HCT116 (cell line): ENCODE data around the gene PRKG1. TPM values are rescaled to one million over a fixed set of nuclear protein-coding genes. Genes with fewer than 3 reads are reported as not detected.

ENCODE experiments used
- ATAC-seq: fragments of 200-7000 bp; cut with Tn5 transposase; 2 replicates; pipeline ENCODE4 v1.9.1; 2020; ENCODE audit warnings: mild to moderate bottlenecking, moderate library complexity
- BruUV-seq: library from RNA; stranded (reverse); fragments of 400-500 nt; replicated peaks from 2 replicates; lab custom pipeline; 2021; lab: Mats Ljungman, UMichigan
- CTCF ChIA-PET: fragments of 300-600 bp; sonication (Branson Sonifier 250); formaldehyde crosslinking; loops from one replicate; lab custom pipeline; 2021; ENCODE audit warnings: antibody characterized with exemption; lab: Charles Lee
- POLR2A ChIA-PET: fragments of 300-600, 350-600 bp; sonication (Branson Sonifier 250); formaldehyde crosslinking; loops from one replicate; lab custom pipeline; 2021; ENCODE audit warnings: antibody characterized with exemption; lab: Charles Lee
- RAD21 ChIA-PET, 2 experiments: fragments of 300-600 bp; sonication (Branson Sonifier 250); formaldehyde crosslinking; loops; one replicate each; lab custom pipeline; 2023; ENCODE audit warnings: low total read pairs in 2 of 2; ENCODE audit not compliant: uncharacterized antibody in 2 of 2, unreplicated experiment in 2 of 2, low non-redundant PET in 1 of 2; lab: Charles Lee
- DNase-seq: peaks from one replicate; pipeline ENCODE4 v3.0.0-alpha.2; 2010; ENCODE audit warnings: low read depth, low spot score
- H2AFZ ChIP-seq: fragments of 200-600 bp; shearing (Covaris generic), sonication (generic); 2 replicates; pipeline ENCODE4 v1.6.1; 2017; ENCODE audit warnings: low read depth, mixed run types, mixed read lengths, antibody characterized with exemption, low read length; ENCODE audit not compliant: poor library complexity, severe bottlenecking
- H3K27ac ChIP-seq: 2 replicates; pipeline ENCODE4 v1.5.1; 2012; ENCODE audit warnings: low read depth, low read length
- H3K27me3 ChIP-seq: fragments of 200-600 bp; sonication (generic); 2 replicates; pipeline ENCODE4 v1.6.1; 2016; ENCODE audit warnings: mixed run types, low read length, mixed read lengths; ENCODE audit not compliant: insufficient read depth
- H3K36me3 ChIP-seq, 2 experiments: fragments of 200-500 bp in 1 of 2; fragments of 200-600 bp in 1 of 2; sonication (Bioruptor generic) in 1 of 2; sonication (generic) in 1 of 2; 2 replicates each; pipeline versions ENCODE4 v1.5.1 to v1.6.1; 2014 to 2016; ENCODE audit warnings: low read length in 2 of 2, inconsistent platforms in 1 of 2, mixed read lengths in 1 of 2, mixed run types in 1 of 2; ENCODE audit not compliant: insufficient read depth in 2 of 2, control insufficient read depth in 1 of 2
- H3K4me1 ChIP-seq, 2 experiments: fragments of 200-600 bp in 1 of 2; sonication (generic) in 1 of 2; 2 replicates each; pipeline versions ENCODE4 v1.5.1 to v1.6.1; 2012 to 2017; ENCODE audit warnings: low read length in 2 of 2, inconsistent platforms in 1 of 2, mild to moderate bottlenecking in 1 of 2, mixed read lengths in 1 of 2, mixed run types in 1 of 2, moderate library complexity in 1 of 2; ENCODE audit not compliant: insufficient read depth in 2 of 2, control insufficient read depth in 1 of 2
- H3K4me2 ChIP-seq: fragments of 200-600 bp; sonication (generic); 2 replicates; pipeline ENCODE4 v1.6.1; 2017; ENCODE audit warnings: mixed run types, low read length, mixed read lengths
- H3K4me3 ChIP-seq, 2 experiments: fragments of 200-600 bp in 1 of 2; sonication (generic) in 1 of 2; replicated peaks in 1 of 2; 2 replicates each; pipeline ENCODE4 v1.5.1; 2011 to 2016; ENCODE audit warnings: low read length in 2 of 2, control low read depth in 1 of 2, low read depth in 1 of 2, mild to moderate bottlenecking in 1 of 2, mixed read lengths in 1 of 2, mixed run types in 1 of 2
- H3K79me2 ChIP-seq: fragments of 200-600 bp; sonication (generic); 2 replicates; pipeline ENCODE4 v1.6.1; 2017; ENCODE audit warnings: mild to moderate bottlenecking, mixed run types, low read length, moderate library complexity, mixed read lengths; ENCODE audit not compliant: insufficient read depth
- H3K9ac ChIP-seq: fragments of 200-600 bp; sonication (generic); 2 replicates; pipeline ENCODE4 v1.6.1; 2016; ENCODE audit warnings: low read length, mixed read lengths
- H3K9me2 ChIP-seq: fragments of 200-600 bp; sonication (generic), shearing (Covaris generic); 2 replicates; pipeline ENCODE4 v1.6.1; 2017; ENCODE audit warnings: mixed run types, mild to moderate bottlenecking, moderate library complexity; ENCODE audit not compliant: insufficient read depth
- H3K9me3 ChIP-seq, 2 experiments: fragments of 200-500 bp in 1 of 2; fragments of 200-600 bp in 1 of 2; sonication (Bioruptor generic) in 1 of 2; sonication (generic) in 1 of 2; 2 replicates each; pipeline ENCODE4 v1.6.1; 2014 to 2017; ENCODE audit warnings: low read length in 2 of 2, mixed read lengths in 2 of 2, inconsistent platforms in 1 of 2, low read depth in 1 of 2, mild to moderate bottlenecking in 1 of 2, mixed run types in 1 of 2, moderate library complexity in 1 of 2; ENCODE audit not compliant: control insufficient read depth in 1 of 2, insufficient read depth in 1 of 2
- H4K20me1 ChIP-seq: fragments of 200-600 bp; sonication (generic), shearing (Covaris generic); 2 replicates; pipeline ENCODE4 v1.6.1; 2017; ENCODE audit warnings: mixed run types, mild to moderate bottlenecking, moderate library complexity; ENCODE audit not compliant: insufficient read depth
- CBX3 ChIP-seq: IDR thresholded peaks from 2 replicates; pipeline ENCODE4 v1.6.1; 2012; ENCODE audit warnings: low read depth
- CEBPB ChIP-seq: IDR thresholded peaks from 2 replicates; pipeline ENCODE4 v1.6.1; 2012; ENCODE audit warnings: low read depth
- EGR1 ChIP-seq: IDR thresholded peaks from 2 replicates; pipeline ENCODE4 v1.6.1; 2012; ENCODE audit warnings: low read depth
- ELF1 ChIP-seq: IDR thresholded peaks from 2 replicates; pipeline ENCODE4 v1.6.1; 2012; ENCODE audit warnings: low read depth, borderline replicate concordance
- EZH2 ChIP-seq: fragments of 200-600 bp; sonication (generic); IDR thresholded peaks from 2 replicates; pipeline ENCODE4 v1.6.1; 2017; ENCODE audit warnings: antibody characterized with exemption, mixed run types
- EZH2phosphoT487 ChIP-seq: fragments of 200-600 bp; IDR thresholded peaks from 2 replicates; pipeline ENCODE4 v1.6.1; 2018; ENCODE audit warnings: antibody characterized with exemption, borderline replicate concordance
- FOSL1 ChIP-seq: IDR thresholded peaks from 2 replicates; pipeline ENCODE4 v1.6.1; 2012; ENCODE audit warnings: low read depth
- JUND ChIP-seq: IDR thresholded peaks from 2 replicates; pipeline ENCODE4 v1.6.1; 2012
- POLR2A ChIP-seq: IDR thresholded peaks from 2 replicates; pipeline ENCODE4 v1.7.0; 2011; ENCODE audit warnings: borderline replicate concordance; ENCODE audit not compliant: insufficient read depth, insufficient read length; ENCODE audit errors: extremely low read depth
- POLR2AphosphoS5 ChIP-seq: IDR thresholded peaks from 2 replicates; pipeline ENCODE4 v1.6.1; 2011; ENCODE audit warnings: mild to moderate bottlenecking, low read depth, low read length, moderate library complexity
- RAD21 ChIP-seq: IDR thresholded peaks from 2 replicates; pipeline ENCODE4 v1.6.1; 2012; ENCODE audit warnings: low read depth, mild to moderate bottlenecking
- SIN3A ChIP-seq: IDR thresholded peaks from 2 replicates; pipeline ENCODE4 v1.6.1; 2012; ENCODE audit warnings: low read depth
- SRF ChIP-seq: IDR thresholded peaks from 2 replicates; pipeline ENCODE4 v1.6.1; 2012; ENCODE audit warnings: low read depth
- TCF7L2 ChIP-seq: IDR thresholded peaks from 2 replicates; pipeline ENCODE4 v1.7.0; 2011; ENCODE audit warnings: borderline replicate concordance, inconsistent platforms; ENCODE audit not compliant: insufficient read depth, insufficient read length; ENCODE audit errors: extremely low read depth
- ZFX ChIP-seq: fragments of 450-650 bp; IDR thresholded peaks from 2 replicates; pipeline ENCODE4 v1.6.1; 2017
- ZNF274 ChIP-seq: fragments of 200-500 bp; sonication (Bioruptor generic); IDR thresholded peaks from 2 replicates; pipeline ENCODE4 v1.6.1; 2014; ENCODE audit warnings: mild to moderate bottlenecking, low read depth, low read length, inconsistent platforms
- intact Hi-C: fragments of 100-400 bp; cut with micrococcal nuclease; formaldehyde crosslinking; loops from 2 replicates; pipeline ENCODE4 v1.10.0; 2022
- total RNA-seq: library from RNA; stranded (reverse); gene quantifications from one replicate; pipeline ENCODE4 v1.2.1, GENCODE V29; 2021; ENCODE audit not compliant: unreplicated experiment
- TF ChIP-seq, protein P1 (sequence below): IDR thresholded peaks from 2 replicates; pipeline ENCODE4 v1.6.1; 2012
- TF ChIP-seq, protein P2 (sequence below): IDR thresholded peaks from 2 replicates; pipeline ENCODE4 v1.6.1; 2012; ENCODE audit warnings: low read depth
- TF ChIP-seq, protein P3 (sequence below): IDR thresholded peaks from 2 replicates; pipeline ENCODE4 v1.6.1; 2011; ENCODE audit warnings: mild to moderate bottlenecking, low read length, moderate library complexity; ENCODE audit not compliant: insufficient replicate concordance; ENCODE audit errors: extremely low read depth

The PRKG1 gene
- total RNA-seq, 1 experiment from 2014 or later = 1.4 TPM

DNA sequence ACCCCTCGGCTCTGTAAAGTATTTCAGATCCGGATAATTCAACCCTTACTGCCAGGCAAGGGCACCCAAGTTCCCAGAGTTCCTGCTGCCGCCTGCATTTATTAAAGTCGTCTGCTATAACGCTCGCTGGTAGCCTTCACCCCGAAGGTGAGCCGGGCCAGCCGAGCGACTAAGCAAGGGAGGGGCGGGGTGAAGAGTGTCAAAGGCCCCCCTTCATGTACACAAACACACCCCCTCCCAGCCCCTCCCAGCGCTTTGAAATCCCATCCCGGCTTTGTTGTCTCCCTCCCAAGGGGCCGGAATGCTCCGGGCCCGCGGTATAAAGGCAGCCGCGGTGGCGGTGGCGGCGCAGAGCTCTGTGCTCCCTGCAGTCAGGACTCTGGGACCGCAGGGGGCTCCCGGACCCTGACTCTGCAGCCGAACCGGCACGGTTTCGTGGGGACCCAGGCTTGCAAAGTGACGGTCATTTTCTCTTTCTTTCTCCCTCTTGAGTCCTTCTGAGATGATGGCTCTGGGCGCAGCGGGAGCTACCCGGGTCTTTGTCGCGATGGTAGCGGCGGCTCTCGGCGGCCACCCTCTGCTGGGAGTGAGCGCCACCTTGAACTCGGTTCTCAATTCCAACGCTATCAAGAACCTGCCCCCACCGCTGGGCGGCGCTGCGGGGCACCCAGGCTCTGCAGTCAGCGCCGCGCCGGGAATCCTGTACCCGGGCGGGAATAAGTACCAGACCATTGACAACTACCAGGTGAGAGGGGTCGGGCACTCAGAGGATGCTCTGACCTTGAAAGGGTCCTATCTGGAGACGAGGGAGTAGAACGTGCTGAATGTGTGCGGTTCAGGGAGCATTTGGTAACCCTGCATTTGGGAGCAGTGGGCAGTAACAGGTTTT is 1239.9 kb downstream of the PRKG1 start, which contains the start of gene DKK1:
DKK1 (plus strand) TSS at position 349 of the 889 bp plus-strand sequence; CDS start at position 503, 154 bp downstream.
- Histone ChIP-seq H3K27me3 (no peaks in the 10 kb centered on the region), H3K4me2 (peak within 1 kb of the TSS; percentile 99), H3K79me2 (peaks cover 38% of the 10 kb centered on the region), H3K36me3 (peaks cover 0 to 21% of the 10 kb centered on the region in 2 experiments; a peak in 2 of 4 replicates), H3K4me1 (peaks cover 50 to 73% of the 10 kb centered on the region in 2 experiments), H2AFZ (peak within 1 kb of the TSS; percentile 36), H4K20me1 (no peaks in the 10 kb centered on the region; the same call in 1 of the 2 replicates), H3K9ac (peak within 1 kb of the TSS; percentile 84), H3K27ac (peak within 1 kb of the TSS; percentile 96), H3K4me3 (peak within 1 kb of the TSS; percentile 78 to 93), H3K9me3 (no peaks in the 10 kb centered on the region), H3K9me2 (no peaks in the 10 kb centered on the region)
- ChIA-PET RAD21 (interaction anchor here (0.9 to 1.0 kb wide), 3 partner anchors 138 to 175 kb away, joined by 3 read pairs; no protein-coding TSS in a partner anchor), POLR2A (interaction anchor here (0.6 to 3.6 kb wide), 17 partner anchors 12 to 283 kb away, joined by 3 to 33 read pairs (median 5); no protein-coding TSS in a partner anchor), CTCF (interaction anchor here (0.6 to 3.9 kb wide), 8 partner anchors 9 to 253 kb away, joined by 3 to 36 read pairs (median 4); no protein-coding TSS in a partner anchor)
- DNase-seq (peak; percentile 86), ATAC-seq (peak; percentile 75)
- BruUV-seq = no TSS peak
- intact Hi-C loops = loop anchor here (1.0 kb wide), 1 partner anchor 175 kb away; no protein-coding TSS in a partner anchor
- TF ChIP-seq ELF1 = no peak
- no peak for TF ChIP-seq ZFX
- TF ChIP-seq, protein P1, sequence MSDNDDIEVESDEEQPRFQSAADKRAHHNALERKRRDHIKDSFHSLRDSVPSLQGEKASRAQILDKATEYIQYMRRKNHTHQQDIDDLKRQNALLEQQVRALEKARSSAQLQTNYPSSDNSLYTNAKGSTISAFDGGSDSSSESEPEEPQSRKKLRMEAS = no peak; the same call in 1 of the 2 replicates
- TF ChIP-seq JUND = no peak
- no peak for TF ChIP-seq EZH2phosphoT487
- TF ChIP-seq, protein P2, sequence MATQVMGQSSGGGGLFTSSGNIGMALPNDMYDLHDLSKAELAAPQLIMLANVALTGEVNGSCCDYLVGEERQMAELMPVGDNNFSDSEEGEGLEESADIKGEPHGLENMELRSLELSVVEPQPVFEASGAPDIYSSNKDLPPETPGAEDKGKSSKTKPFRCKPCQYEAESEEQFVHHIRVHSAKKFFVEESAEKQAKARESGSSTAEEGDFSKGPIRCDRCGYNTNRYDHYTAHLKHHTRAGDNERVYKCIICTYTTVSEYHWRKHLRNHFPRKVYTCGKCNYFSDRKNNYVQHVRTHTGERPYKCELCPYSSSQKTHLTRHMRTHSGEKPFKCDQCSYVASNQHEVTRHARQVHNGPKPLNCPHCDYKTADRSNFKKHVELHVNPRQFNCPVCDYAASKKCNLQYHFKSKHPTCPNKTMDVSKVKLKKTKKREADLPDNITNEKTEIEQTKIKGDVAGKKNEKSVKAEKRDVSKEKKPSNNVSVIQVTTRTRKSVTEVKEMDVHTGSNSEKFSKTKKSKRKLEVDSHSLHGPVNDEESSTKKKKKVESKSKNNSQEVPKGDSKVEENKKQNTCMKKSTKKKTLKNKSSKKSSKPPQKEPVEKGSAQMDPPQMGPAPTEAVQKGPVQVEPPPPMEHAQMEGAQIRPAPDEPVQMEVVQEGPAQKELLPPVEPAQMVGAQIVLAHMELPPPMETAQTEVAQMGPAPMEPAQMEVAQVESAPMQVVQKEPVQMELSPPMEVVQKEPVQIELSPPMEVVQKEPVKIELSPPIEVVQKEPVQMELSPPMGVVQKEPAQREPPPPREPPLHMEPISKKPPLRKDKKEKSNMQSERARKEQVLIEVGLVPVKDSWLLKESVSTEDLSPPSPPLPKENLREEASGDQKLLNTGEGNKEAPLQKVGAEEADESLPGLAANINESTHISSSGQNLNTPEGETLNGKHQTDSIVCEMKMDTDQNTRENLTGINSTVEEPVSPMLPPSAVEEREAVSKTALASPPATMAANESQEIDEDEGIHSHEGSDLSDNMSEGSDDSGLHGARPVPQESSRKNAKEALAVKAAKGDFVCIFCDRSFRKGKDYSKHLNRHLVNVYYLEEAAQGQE = no peak
- TF ChIP-seq ZNF274 = no peak
- TF ChIP-seq POLR2A = peak; percentile 100
- TF ChIP-seq, protein P3, sequence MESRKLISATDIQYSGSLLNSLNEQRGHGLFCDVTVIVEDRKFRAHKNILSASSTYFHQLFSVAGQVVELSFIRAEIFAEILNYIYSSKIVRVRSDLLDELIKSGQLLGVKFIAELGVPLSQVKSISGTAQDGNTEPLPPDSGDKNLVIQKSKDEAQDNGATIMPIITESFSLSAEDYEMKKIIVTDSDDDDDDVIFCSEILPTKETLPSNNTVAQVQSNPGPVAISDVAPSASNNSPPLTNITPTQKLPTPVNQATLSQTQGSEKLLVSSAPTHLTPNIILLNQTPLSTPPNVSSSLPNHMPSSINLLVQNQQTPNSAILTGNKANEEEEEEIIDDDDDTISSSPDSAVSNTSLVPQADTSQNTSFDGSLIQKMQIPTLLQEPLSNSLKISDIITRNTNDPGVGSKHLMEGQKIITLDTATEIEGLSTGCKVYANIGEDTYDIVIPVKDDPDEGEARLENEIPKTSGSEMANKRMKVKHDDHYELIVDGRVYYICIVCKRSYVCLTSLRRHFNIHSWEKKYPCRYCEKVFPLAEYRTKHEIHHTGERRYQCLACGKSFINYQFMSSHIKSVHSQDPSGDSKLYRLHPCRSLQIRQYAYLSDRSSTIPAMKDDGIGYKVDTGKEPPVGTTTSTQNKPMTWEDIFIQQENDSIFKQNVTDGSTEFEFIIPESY = no peak
- TF ChIP-seq CEBPB = no peak
- no peak for TF ChIP-seq EZH2
- 0 out of 2 replicates have a peak, but pooled peaks have one; percentile 48 for TF ChIP-seq CBX3
- TF ChIP-seq SRF = no peak
- TF ChIP-seq EGR1 = 0 out of 2 replicates have a peak, but pooled peaks have one; percentile 28
- peak; percentile 85 for TF ChIP-seq POLR2AphosphoS5
- TF ChIP-seq RAD21 = peak; percentile 69
- no peak for TF ChIP-seq FOSL1
- TF ChIP-seq TCF7L2 = peak; percentile 100
- TF ChIP-seq SIN3A = peak; percentile 73
